GM21390 (cell line): Measurements from ENCODE around the gene CLNK.
A peak's percentile ranks its signal among the peaks of the same experiment; 100 is the strongest.
"Not testable (repeated sequence)": the region's sequence is repeated elsewhere in the genome, so short reads cannot be mapped to it uniquely, and the experiment has no call there.

Experiments used
- ATAC-seq: cut with Tn5 transposase; IDR thresholded peaks from one replicate; pipeline ENCODE4 v1.9.1; 2021; ENCODE audit not compliant: unreplicated experiment

Gene CLNK

DNA sequence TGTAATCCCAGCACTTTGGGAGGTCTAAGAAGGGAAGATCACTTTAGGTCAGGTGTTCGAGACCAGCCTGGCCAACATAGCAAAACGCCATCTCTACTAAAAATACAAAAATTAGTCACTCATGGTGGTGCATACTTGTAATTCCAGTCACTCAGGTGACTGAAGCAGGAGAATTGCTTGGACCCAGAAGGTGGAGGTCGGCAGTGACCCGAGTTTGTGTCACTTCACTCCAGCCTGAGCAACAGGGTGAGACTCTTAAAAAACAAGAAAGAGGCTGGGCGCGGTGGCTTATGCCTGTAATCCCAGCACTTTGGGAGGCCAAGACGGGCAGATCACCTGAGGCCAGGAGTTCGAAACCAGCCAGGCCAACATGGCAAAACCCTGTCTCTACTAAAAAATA is 69.6 kb downstream of the CLNK start:
- ATAC-seq: not testable (repeated sequence)

DNA sequence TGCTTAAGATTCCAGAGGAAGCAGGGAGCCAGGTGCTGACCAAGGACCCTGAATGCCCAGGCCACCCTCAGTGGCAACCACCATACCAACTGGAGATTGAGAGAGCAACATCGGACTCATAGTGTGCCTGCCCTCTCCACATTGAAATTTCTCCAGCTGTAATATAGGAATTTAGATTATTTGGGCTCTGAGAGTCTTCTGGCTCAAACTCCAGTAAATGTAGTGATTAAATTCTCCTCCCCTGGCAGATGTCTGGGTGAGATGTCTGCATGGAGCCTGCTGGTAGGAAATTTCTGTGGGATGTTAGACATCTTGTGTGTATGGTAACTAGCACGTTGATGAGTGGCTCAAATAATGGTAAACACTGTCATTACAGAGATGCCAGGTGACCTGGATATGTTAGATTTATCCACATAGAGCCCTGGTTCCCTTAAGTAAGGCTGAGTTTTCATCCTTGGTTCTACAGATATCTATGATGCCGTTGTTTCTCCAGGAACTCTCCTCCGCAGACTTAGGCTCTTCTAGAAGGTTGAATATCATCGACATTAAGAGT is 70.6 kb downstream of the CLNK start:
- ATAC-seq: no peak

DNA sequence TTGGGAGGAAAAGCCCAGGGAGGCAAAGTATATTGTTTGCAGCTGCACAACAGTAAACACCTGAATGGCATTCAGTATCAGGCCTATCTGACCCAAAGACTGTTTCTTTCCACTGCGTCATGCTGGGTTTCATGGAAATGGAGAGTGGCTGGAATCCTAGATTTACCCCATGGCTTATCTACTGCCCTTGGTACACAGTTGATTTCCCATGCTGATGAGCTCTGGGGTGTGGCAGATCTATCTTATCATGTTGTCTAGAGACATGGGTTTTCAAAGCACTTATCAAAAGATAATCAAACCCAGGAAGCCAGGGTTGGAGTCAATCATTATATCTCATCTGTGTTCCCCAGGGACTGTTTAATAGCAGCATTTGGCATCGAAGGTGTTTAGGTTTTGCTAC is 72.1 kb downstream of the CLNK start:
- ATAC-seq: no peak

DNA sequence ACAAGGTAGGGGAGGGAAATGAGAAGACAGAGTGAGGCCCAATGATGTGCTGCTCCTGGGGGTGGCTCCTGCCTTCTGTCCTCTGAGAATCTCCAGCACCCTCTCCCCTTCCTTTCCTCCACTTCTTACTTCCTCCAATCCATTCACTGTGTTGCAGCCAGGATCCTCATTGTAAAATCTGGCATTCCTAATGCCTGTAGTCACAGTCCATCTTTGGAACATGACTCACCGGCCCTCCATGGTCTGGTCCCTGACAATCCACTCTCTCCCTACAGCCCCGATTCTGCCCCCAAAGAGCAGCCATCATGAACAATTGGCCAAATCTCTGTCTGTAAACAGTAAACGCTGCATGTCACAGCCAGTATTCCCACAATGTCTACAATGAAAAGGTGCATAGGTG is 72.9 kb downstream of the CLNK start:
- ATAC-seq: no peak

DNA sequence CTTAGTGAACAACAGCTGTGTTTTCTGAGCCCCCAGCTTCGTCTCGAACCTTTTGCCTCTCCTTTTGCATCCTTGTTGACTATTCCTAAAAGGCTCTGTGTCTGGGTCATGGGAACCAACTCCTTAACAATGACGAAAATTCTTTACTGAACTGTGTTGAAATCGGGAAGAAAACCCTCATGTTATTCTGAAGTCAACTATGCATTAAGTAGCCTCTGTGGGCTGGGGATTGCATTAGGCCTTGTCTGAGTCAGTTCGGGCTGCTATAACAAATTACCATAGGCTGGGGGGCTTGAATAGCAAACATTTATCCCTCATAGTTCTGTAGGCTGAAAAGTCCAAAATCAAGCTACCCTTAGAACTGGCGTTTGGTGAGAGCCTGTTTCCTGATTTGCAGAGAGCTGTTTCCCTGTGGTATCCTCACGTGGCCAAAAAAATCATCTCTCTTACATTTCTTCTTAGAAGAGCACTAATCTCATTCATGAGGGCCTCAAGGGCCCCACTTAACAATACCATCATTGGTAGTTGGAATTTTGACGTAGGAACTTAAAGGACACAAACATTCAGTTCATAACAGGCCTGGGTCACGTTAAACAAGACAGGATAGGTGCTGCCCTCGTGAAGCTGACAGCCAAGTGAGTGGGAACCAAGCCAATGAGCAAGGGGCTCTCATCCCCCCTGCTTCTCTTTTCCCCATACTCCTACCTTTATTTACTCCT is 75.9 kb downstream of the CLNK start:
- ATAC-seq: no peak

DNA sequence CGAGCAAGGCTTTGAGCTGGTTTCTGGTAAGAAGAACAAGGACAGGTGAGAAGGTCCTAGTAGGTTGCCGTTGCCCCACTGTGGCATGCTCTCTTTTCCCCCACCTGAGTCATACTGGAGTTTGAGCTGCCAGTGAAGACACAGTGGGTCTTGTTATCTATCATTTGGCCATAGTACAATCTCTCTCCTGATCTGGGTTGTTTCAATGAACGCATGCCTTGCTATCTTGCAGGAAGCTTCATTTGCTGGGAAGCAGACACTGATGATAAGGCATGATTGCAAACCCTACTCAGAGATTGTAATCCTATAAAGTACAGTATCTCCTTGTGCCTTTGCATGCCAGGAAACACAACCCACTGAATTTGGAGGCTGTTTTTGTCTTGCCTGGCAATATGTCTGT is 77.4 kb downstream of the CLNK start:
- no peak for ATAC-seq

DNA sequence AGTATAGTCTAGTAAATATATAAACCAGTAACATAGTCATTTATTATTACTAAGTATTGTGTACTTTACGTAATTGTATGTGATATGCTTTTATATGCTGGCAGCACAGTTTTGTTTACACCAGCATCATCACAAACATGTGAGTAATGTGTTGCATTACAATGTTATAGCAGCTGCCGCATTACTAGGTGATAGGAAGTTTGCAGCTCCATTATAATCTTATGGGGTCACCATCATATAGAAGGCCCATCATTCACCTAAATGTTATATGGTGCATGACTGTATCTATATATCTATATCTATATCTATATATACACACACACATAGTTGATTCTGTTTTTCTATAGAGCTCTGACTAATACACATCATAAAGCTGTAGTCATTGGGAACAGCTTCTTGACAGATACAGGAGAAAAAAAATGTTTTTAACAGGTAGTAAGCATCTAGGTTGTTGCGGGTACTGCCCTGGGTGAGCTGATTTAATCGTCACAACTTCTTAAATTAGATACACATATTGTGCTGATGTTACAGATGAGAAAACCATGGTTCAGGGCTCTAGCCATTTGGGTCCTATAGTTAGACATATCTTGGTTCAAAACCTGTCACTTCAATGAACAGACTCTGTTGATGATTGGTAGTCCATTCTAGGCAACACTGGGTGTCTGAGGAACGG is 77.9 kb downstream of the CLNK start:
- no peak for ATAC-seq

DNA sequence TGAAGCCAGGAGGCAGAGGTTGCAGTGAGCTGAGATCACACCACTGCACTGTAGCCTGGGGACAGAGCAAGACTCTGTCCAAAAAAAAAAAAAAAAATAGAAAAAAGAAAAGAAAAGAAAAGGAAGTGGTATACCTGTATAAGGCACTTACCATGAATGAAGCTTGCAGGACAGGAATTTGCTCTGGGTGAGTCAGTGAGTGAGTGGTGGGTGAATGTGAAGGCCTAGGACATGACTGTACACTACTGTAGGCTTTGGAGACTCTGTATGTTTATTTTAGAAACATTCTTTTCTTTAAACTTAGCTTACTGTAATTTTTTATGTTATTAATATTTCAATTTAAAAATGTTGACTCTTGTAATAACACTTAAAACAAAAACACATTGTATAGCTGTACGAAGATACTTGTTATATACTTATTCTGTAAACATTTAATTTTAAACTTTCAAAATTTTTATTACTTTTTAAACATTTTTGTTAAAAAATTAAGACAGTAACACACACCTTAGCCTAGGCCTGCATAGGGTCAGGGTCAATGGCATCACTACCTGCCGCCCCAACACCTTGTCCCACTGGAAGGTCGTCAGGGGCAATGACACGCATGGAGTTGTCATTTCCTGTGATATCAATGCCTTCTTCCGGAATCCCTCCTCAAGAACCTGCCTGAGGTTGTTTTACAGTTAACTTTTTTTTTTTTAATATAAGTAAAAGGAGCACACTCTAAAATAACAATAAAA is 78.7 kb downstream of the CLNK start:
- ATAC-seq: no peak

DNA sequence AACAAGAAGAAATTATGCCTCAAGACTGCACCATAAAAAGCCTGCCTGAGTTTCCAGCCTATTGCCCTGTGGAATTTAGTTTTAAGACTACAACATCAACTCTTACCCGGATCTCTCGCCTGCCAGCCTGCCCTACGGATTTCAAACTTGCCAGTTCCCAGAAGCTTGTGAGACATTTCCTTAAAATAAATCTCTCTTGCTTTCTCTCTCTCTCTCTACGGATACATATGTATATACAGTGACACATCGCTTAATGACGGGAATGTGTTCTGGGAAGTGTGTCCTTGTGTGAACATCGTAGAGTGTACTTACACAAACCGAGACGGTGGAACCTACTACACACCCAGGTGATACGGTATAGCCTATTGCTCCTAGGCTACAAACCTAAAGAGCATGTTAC is 79.5 kb downstream of the CLNK start:
- no peak for ATAC-seq

DNA sequence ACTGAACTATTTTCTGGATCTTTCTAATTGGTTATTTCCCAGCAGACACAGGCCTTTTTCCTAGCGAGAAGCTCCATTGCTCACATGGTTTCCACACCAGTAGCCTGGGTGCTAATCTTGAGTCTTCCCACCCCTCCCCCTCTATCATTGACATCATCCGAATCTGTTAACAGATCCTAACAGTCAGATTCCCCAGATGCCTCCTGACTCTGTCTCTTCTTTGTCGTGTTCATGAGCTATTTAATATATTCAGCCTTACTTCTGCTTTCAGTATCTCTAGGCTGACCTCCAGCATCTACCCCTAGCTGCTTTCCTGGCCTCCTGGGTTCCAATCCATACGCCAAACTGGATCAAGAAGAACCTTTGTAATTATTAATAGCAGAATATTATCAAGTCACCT is 85.0 kb downstream of the CLNK start:
- ATAC-seq: no peak

DNA sequence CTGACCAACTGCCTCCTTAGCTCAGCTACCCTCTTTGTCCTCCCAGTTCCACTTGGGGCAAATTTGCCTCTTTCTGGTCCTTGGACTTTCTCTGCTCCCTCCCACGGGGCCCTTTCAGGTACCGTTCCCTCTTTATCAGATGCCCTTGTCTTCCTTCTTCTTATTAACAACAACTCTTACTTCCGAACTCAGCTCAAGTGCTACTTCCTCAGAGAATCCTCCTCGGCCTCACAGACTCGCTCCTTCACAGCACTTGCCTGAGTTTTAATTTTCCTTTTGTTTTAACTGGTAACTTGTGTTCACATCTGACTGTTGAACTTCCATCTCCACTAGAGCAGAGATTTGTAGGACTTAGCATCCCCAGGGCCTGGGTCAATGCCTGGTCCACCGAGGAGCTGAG is 85.7 kb downstream of the CLNK start:
- ATAC-seq: no peak

DNA sequence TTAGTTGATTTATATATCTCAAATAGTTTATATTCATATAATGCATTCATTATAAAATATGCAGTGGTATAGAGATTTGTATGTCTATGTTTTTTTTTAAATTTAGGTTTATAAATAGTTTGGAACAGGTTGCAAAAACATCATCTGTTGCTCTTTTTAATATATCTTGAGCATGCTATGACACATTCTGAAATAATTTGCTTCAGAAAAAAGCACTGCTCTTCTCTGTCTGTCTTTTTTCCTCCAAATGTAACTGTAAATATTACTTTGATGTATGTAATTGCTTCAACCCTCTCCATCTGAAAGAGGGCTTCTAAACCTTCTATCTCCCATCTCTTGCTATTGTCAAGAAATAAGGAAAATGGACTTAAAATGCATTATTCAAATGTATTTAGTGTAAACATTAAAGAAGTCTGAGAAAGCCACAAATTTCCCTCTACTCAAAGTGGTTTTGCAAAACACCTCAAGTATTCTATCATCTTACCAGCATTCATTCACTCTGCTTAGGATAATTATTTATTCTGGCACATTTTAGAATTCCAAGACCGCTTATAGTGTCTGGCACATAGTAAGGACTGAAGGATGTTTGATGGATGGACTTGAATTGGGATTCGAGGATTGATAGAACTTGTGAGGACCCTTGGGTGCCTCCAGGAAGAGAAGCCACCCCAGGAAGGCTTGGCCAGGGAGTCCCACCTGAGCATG is 87.8 kb downstream of the CLNK start:
- no peak for ATAC-seq

DNA sequence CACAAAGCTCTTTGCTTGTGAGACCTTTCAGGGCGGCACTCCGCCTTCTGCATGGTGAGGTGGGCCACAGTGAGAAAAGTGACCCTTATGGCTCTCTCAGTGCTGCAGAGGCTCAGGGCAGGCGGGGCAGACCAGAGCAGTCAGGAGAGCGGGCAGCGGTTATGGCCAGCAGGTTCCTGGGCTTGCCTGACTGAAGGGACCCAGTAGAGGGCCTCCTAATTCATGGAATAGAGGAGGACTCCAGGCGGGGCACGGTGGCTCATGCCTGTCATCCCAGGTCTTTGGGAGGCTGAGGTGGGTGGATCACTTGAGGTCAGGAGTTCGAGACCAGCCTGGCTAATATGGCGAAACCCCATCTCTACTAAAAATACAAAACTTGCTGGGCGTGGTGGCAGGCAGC is 91.4 kb downstream of the CLNK start:
- no peak for ATAC-seq

DNA sequence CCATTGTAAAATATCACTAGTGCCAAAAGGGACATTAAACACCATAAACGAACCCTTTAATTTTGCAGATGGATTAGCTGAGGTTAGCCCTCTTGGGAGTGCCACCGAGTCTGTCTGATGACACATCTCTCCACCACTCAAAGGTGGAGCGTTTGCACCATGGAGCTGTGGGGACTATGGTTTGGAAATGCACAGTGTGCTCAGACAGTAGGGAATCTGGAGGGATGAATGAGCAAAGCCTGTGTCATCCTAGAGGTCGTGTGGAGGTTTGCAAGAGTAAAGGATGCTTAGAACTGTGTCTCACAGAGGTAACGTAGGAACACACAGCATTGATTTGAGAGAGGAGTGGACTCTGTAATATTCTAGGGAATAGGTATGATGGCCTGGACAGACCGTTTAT is 93.7 kb downstream of the CLNK start:
- no peak for ATAC-seq

DNA sequence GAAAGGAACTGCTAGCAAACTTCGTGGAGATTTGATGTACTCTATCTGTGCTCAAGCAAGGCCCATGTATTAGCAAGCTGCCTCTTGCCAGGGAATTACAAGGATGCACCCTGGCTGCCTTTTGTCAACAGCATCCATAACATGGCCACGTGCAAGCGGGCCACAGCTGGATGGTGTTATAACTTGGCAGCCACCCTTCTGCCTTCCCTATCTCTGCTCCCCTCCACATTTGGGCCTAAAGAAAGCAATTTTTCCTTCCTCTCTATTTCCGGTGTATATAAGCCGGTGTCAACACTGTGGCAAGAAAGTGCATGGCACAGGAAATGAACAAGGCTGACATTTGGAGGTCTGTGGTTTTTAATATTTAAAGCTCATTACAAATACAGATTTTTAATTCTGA is 94.8 kb downstream of the CLNK start:
- no peak for ATAC-seq

DNA sequence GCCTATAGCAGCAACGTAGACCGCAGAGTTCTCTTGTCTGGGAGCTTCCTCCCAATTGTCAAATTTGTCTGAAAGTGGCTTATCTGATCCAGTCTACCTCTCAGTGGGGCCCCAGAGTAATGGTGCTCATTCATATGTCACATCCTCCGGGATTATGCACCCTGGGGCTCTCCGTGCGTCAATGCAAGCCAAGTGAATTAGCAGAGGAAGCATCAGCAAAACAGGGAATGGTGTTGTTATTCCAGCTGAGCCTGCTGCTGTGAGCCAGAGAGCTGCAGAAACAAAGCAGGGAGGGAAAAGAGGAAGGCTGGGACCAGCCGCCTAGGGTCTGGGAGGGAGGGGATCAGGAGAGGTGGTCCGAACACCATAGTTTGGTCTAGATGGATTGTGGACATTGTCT is 95.2 kb downstream of the CLNK start:
- ATAC-seq: no peak

DNA sequence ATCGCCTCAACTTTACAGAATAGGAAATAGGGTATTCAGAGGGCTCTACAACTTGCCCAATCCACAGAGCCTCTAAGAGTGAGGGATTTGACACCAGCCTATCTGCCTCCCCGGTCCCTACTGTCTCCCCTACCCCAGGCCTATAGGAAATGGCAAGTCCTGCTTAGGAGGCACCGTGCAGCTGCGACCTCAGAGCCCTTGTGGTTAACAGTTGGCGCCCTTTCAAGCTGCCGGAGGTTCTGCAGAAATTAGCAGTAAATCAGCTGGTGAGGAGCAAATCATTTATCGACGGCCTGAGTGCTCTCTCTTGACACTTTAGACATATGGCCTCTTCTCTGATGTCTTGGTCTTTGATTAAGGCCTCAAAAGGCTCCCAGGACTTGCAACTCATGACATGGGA is 96.9 kb downstream of the CLNK start:
- no peak for ATAC-seq

DNA sequence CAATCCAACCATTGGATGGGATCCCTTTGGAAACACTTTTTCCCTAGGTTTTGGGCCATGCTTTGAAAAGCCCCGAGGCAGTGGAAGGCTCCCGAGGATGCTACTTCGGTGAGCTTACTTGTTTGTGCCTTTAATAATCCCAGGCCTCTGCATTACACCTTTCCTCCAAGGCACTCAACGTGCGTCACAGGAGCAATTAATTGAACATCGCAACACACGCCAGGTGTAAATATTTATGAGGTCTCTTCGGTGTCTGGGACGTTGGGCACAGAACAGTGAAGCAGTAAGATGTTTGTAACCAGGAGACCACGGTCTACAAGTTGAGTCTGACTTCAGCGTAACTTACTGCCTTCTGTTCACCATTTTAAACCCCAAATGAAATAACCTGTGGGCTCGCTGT is 97.3 kb downstream of the CLNK start:
- no peak for ATAC-seq

DNA sequence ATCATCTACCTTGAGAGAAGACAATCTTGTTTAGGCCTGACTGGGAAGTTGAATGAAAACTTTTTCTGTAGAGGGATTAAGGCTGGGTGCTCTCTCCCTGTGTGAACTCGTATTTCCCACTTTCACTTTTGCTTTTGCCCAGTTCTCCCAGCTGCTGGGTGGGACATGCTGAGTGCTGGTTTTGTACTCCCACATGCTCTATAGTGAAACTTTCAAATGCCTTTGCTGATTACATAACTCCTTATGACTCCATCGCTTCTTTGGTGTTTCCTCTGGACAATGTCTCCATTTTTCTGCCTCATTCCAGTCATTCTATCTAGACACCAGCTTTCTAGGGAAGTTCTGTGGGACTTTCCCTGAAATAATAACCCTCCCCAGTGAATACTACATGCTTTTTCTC is 100.5 kb downstream of the CLNK start:
- ATAC-seq: peak; percentile 62

DNA sequence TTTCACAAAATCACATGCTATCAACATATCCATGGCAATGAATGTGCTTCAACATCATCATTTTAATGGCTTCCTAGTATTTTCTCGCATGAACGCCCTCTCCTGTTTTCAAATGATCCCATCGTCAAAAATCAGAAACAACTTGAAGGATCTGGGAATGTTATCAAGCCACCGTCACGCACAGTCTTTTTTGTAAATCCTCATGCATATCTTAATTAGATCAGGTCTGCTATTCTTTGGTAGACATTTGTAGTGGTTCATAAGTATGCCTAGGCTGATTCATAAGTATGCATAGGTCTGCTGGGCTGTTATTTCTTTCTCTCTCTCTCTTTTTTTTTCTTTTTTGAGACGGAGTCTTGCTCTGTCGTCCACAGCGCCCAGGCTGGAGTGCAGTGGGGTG is 101.6 kb downstream of the CLNK start:
- ATAC-seq: no peak

DNA sequence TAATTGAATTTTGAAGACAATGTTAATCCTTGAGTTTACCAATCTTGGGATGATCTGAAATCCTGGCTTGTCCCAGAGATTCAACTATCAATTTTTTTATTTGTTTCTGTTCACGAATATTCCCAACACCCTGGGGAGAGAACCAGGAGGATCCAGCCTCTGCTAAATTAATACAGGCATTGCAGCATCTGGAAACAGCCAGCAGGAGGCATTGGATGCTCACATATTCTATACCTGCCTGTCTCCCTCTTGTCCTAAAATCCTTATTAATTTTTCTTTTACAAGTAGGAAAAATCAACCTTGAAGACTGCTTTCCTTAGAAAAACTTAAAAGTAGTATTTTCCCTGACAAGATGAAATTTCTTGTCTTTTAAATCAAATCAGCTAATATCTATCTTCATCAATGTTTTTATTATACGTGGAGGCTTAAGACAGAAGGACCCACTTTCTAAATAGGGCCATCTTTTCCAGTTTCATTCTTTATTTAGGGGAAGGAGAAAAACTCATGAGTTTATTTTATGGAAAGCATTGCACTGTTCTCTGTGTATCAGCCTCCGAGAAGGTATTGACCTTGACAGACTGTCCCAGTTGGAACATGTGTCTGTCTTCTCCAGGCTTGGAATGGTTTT is 102.4 kb downstream of the CLNK start:
- no peak for ATAC-seq
